WTC11 (cell line): Measurements from ENCODE around the gene IGFL2. TPM values are rescaled to one million over a fixed set of nuclear protein-coding genes. Genes with fewer than 3 reads are reported as not detected.

Experiments used
- ATAC-seq: fragments of 200-7000 bp; cut with Tn5 transposase; 2 replicates; pipeline ENCODE4 v1.10.0; 2021; ENCODE audit warnings: mild to moderate bottlenecking, moderate library complexity
- CTCF ChIA-PET: fragments of 300-600 bp; sonication (Branson Sonifier 250); formaldehyde crosslinking; loops from one replicate; lab custom pipeline; 2021; ENCODE audit warnings: antibody characterized with exemption; lab: Charles Lee
- POLR2A ChIA-PET: fragments of 350-600 bp; sonication (Branson Sonifier 250); formaldehyde crosslinking; loops from one replicate; lab custom pipeline; 2021; ENCODE audit warnings: antibody characterized with exemption; lab: Charles Lee
- DNase-seq: peaks from one replicate; pipeline ENCODE4 v3.0.0; 2021; ENCODE audit warnings: low spot score
- H3K27ac Mint-ChIP-seq: 2 replicates; pipeline ENCODE4 v1.8.0; 2021; ENCODE audit warnings: mixed read lengths
- H3K27me3 Mint-ChIP-seq: 2 replicates; pipeline ENCODE4 v1.8.0; 2021; ENCODE audit warnings: low read depth, mild to moderate bottlenecking, moderate library complexity, mixed read lengths
- H3K36me3 Mint-ChIP-seq: 2 replicates; pipeline ENCODE4 v1.8.0; 2021; ENCODE audit warnings: mixed read lengths
- H3K4me1 Mint-ChIP-seq: 2 replicates; pipeline ENCODE4 v1.8.0; 2022; ENCODE audit warnings: mixed read lengths
- H3K4me3 Mint-ChIP-seq: 2 replicates; pipeline ENCODE4 v1.8.0; 2021; ENCODE audit warnings: mild to moderate bottlenecking, moderate library complexity, mixed read lengths
- H3K9me3 Mint-ChIP-seq: 2 replicates; pipeline ENCODE4 v1.8.0; 2021; ENCODE audit warnings: mixed read lengths
- CBFB ChIP-seq: sonication (generic); formaldehyde crosslinking; IDR thresholded peaks from 2 replicates; pipeline ENCODE4 v1.8.1; 2022; ENCODE audit warnings: mild to moderate bottlenecking, low read depth, missing genetic modification reagents
- ELF4 ChIP-seq: sonication (generic); formaldehyde crosslinking; IDR thresholded peaks from 2 replicates; pipeline ENCODE4 v1.8.1; 2022; ENCODE audit warnings: low read depth, mild to moderate bottlenecking, moderate library complexity, missing genetic modification reagents
- ESRRA ChIP-seq: sonication (generic); formaldehyde crosslinking; IDR thresholded peaks from 2 replicates; pipeline ENCODE4 v1.8.1; 2022; ENCODE audit warnings: mild to moderate bottlenecking, missing genetic modification reagents, borderline replicate concordance
- ETV6 ChIP-seq: sonication (generic); formaldehyde crosslinking; IDR thresholded peaks from 2 replicates; pipeline ENCODE4 v1.8.1; 2022; ENCODE audit warnings: mild to moderate bottlenecking, missing genetic modification reagents
- FOXP1 ChIP-seq: sonication (generic); formaldehyde crosslinking; IDR thresholded peaks from 2 replicates; pipeline ENCODE4 v1.8.0; 2022; ENCODE audit warnings: missing genetic modification reagents, mild to moderate bottlenecking, moderate library complexity, borderline replicate concordance
- MXD4 ChIP-seq: fragments of 250-450 bp; sonication (Bioruptor Pico); IDR thresholded peaks from 2 replicates; pipeline ENCODE4 v1.8.0; 2021; ENCODE audit warnings: mild to moderate bottlenecking, moderate library complexity, borderline replicate concordance
- PRDM15 ChIP-seq: sonication (generic); formaldehyde crosslinking; IDR thresholded peaks from 2 replicates; pipeline ENCODE4 v1.8.0; 2022; ENCODE audit warnings: missing genetic modification reagents
- TEAD4 ChIP-seq: sonication (generic); formaldehyde crosslinking; IDR thresholded peaks from 2 replicates; pipeline ENCODE4 v1.8.0; 2022; ENCODE audit warnings: mild to moderate bottlenecking, missing genetic modification reagents
- ZNF232 ChIP-seq: sonication (generic); formaldehyde crosslinking; IDR thresholded peaks from 2 replicates; pipeline ENCODE4 v1.8.0; 2022; ENCODE audit warnings: mild to moderate bottlenecking, missing genetic modification reagents
- total RNA-seq: library from RNA; stranded (reverse); gene quantifications from 3 replicates; pipeline ENCODE4 v1.2.3, GENCODE V29; 2021
- TF ChIP-seq, protein P1 (sequence below): sonication (generic); formaldehyde crosslinking; IDR thresholded peaks from 2 replicates; pipeline ENCODE4 v1.8.1; 2023; ENCODE audit warnings: mild to moderate bottlenecking, moderate library complexity, missing genetic modification reagents
- TF ChIP-seq, protein P2 (sequence below): sonication (generic); formaldehyde crosslinking; IDR thresholded peaks from 2 replicates; pipeline ENCODE4 v1.8.1; 2023; ENCODE audit warnings: mild to moderate bottlenecking, missing genetic modification reagents, moderate library complexity
- TF ChIP-seq, protein P3 (sequence below): sonication (generic); formaldehyde crosslinking; IDR thresholded peaks from 2 replicates; pipeline ENCODE4 v1.8.0; 2022; ENCODE audit warnings: mild to moderate bottlenecking, missing genetic modification reagents
- TF ChIP-seq, protein P4 (sequence below): sonication (generic); formaldehyde crosslinking; IDR thresholded peaks from 2 replicates; pipeline ENCODE4 v1.8.1; 2023; ENCODE audit warnings: mild to moderate bottlenecking, missing genetic modification reagents
- TF ChIP-seq, protein P5 (sequence below): sonication (generic); formaldehyde crosslinking; IDR thresholded peaks from 2 replicates; pipeline ENCODE4 v1.8.1; 2022; ENCODE audit warnings: mild to moderate bottlenecking, missing genetic modification reagents, moderate library complexity, borderline replicate concordance

IGFL2 gene
- total RNA-seq, 1 experiment from 2014 or later, result not detected

DNA sequence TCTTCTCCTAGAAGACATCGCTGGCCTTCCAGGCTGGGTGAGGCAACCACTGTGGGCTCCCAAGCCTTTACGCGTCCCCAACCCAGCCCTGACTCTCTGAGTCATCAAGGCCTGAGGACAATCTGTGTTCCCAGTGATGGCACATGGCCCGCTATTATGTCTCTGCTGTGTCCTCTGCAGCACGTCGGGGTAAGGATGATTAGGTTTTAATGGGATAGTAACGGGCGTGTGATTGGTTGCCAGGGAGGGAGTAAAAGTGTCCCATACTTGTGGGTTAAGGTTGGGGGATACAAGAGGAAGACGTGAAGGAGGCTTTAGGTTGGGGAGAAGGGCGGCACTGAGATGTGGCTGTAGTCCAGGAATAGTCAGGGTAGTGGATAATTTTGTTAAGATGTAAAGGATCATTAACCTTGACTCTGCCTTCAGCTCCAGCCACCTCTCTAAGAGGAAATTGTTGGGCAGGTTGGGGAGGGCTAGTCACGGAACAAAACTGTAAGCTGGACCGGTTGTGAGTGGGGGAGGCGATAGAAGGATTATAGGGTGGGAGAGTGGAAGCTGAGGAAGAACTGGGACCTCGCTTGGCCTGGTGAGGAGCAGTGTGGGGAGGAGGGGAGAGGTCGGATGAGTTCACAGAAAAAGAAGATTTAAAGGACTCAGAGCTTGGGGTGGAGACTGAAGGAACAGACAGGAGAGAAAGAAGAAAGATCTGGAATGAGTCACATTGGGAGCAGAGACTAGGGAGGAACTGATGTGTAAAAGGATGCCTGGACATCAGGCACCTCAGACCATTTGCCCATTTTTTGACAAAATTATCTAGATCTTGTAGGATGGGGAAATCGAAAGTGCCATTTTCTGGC is 53.6 kb downstream of the IGFL2 start (continued):
- TF ChIP-seq ELF4 (CRISPR knock-in tag) (no peak), MXD4 (CRISPR knock-in tag) (no peak)
- TF ChIP-seq, protein P1, sequence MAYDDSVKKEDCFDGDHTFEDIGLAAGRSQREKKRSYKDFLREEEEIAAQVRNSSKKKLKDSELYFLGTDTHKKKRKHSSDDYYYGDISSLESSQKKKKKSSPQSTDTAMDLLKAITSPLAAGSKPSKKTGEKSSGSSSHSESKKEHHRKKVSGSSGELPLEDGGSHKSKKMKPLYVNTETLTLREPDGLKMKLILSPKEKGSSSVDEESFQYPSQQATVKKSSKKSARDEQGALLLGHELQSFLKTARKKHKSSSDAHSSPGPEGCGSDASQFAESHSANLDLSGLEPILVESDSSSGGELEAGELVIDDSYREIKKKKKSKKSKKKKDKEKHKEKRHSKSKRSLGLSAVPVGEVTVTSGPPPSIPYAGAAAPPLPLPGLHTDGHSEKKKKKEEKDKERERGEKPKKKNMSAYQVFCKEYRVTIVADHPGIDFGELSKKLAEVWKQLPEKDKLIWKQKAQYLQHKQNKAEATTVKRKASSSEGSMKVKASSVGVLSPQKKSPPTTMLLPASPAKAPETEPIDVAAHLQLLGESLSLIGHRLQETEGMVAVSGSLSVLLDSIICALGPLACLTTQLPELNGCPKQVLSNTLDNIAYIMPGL, result no peak
- TF ChIP-seq, protein P2, sequence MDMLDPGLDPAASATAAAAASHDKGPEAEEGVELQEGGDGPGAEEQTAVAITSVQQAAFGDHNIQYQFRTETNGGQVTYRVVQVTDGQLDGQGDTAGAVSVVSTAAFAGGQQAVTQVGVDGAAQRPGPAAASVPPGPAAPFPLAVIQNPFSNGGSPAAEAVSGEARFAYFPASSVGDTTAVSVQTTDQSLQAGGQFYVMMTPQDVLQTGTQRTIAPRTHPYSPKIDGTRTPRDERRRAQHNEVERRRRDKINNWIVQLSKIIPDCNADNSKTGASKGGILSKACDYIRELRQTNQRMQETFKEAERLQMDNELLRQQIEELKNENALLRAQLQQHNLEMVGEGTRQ (CRISPR knock-in tag), result no peak

- DNase-seq, result no peak
These were observed 54.4 kb downstream of the IGFL2 start for GRCh38 chr19:46202426-46202825.

More at GRCh38 chr19:46202426-46202825, 54.4 kb downstream of the IGFL2 start:
- Mint-ChIP-seq H3K4me1 (no peaks in the 10 kb centered on the region), H3K9me3 (peaks cover 43% of the 10 kb centered on the region), H3K27me3 (peaks cover 22% of the 10 kb centered on the region), H3K4me3 (no peak overlapping the region), H3K27ac (no peak overlapping the region), H3K36me3 (peaks cover 21% of the 10 kb centered on the region)
- ChIA-PET CTCF (no interaction called here), POLR2A (no interaction called here)
- no peak for ATAC-seq
- no peak for TF ChIP-seq CBFB
- TF ChIP-seq ETV6 (CRISPR knock-in tag), result no peak
- TF ChIP-seq, protein P3, sequence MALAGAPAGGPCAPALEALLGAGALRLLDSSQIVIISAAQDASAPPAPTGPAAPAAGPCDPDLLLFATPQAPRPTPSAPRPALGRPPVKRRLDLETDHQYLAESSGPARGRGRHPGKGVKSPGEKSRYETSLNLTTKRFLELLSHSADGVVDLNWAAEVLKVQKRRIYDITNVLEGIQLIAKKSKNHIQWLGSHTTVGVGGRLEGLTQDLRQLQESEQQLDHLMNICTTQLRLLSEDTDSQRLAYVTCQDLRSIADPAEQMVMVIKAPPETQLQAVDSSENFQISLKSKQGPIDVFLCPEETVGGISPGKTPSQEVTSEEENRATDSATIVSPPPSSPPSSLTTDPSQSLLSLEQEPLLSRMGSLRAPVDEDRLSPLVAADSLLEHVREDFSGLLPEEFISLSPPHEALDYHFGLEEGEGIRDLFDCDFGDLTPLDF (CRISPR knock-in tag), result no peak
- TF ChIP-seq ZNF232 (CRISPR knock-in tag), result no peak
- TF ChIP-seq FOXP1 (CRISPR knock-in tag), result no peak
- no peak for TF ChIP-seq TEAD4 (CRISPR knock-in tag)
- TF ChIP-seq PRDM15, result no peak
- TF ChIP-seq ESRRA (CRISPR knock-in tag), result no peak
- TF ChIP-seq, protein P4, sequence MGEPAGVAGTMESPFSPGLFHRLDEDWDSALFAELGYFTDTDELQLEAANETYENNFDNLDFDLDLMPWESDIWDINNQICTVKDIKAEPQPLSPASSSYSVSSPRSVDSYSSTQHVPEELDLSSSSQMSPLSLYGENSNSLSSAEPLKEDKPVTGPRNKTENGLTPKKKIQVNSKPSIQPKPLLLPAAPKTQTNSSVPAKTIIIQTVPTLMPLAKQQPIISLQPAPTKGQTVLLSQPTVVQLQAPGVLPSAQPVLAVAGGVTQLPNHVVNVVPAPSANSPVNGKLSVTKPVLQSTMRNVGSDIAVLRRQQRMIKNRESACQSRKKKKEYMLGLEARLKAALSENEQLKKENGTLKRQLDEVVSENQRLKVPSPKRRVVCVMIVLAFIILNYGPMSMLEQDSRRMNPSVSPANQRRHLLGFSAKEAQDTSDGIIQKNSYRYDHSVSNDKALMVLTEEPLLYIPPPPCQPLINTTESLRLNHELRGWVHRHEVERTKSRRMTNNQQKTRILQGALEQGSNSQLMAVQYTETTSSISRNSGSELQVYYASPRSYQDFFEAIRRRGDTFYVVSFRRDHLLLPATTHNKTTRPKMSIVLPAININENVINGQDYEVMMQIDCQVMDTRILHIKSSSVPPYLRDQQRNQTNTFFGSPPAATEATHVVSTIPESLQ (CRISPR knock-in tag), result no peak
- TF ChIP-seq, protein P5, sequence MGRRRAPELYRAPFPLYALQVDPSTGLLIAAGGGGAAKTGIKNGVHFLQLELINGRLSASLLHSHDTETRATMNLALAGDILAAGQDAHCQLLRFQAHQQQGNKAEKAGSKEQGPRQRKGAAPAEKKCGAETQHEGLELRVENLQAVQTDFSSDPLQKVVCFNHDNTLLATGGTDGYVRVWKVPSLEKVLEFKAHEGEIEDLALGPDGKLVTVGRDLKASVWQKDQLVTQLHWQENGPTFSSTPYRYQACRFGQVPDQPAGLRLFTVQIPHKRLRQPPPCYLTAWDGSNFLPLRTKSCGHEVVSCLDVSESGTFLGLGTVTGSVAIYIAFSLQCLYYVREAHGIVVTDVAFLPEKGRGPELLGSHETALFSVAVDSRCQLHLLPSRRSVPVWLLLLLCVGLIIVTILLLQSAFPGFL, result no peak
